Coronary artery (tissue), 2 donors: ENCODE results near the gene MFN2.

Source experiments
- DNase-seq: peaks from one replicate; pipeline ENCODE4 v3.0.0-alpha.2; 2017; ENCODE audit warnings: low spot score
- H3K27ac ChIP-seq, 2 donors: fragments of 200-600 bp; sonication (generic); one replicate each; pipeline ENCODE4 v1.5.1; 2016 to 2019
- H3K4me3 ChIP-seq: fragments of 200-600 bp; sonication (generic); 2 replicates; pipeline ENCODE4 v1.5.1; 2016; ENCODE audit warnings: mild to moderate bottlenecking, moderate library complexity
- CTCF ChIP-seq: fragments of 200-600 bp; sonication (generic); IDR thresholded peaks from one replicate; pipeline ENCODE4 v1.5.1; 2019; ENCODE audit warnings: antibody characterized with exemption

Gene MFN2

GRCh38 chr1:12021616-12022015 lies 41.4 kb downstream of the MFN2 start:
- no peak for DNase-seq
- no peak overlapping the region for H3K4me3 ChIP-seq
- no peak overlapping the region for H3K27ac ChIP-seq
- TF ChIP-seq CTCF = no peak

GRCh38 chr1:12022036-12022435 lies 41.8 kb downstream of the MFN2 start:
- no peak for TF ChIP-seq CTCF
- H3K4me3 ChIP-seq = no peak overlapping the region
- no peak overlapping the region for H3K27ac ChIP-seq
- DNase-seq = no peak

- no peak for DNase-seq
- Histone ChIP-seq H3K4me3 (no peak overlapping the region), H3K27ac (no peak overlapping the region)
- TF ChIP-seq CTCF = no peak
These were observed 46.3 kb downstream of the MFN2 start for GRCh38 chr1:12026586-12026985.

GRCh38 chr1:12028248-12028647 lies 48.0 kb downstream of the MFN2 start:
- TF ChIP-seq CTCF = no peak
- no peak for DNase-seq
- H3K27ac ChIP-seq = no peak overlapping the region
- H3K4me3 ChIP-seq = no peak overlapping the region

GRCh38 chr1:12028957-12029511 lies 48.8 kb downstream of the MFN2 start:
- no peak for DNase-seq
- Histone ChIP-seq H3K27ac (no peak overlapping the region), H3K4me3 (no peak overlapping the region)
- no peak for TF ChIP-seq CTCF

- TF ChIP-seq CTCF = no peak
- Histone ChIP-seq H3K27ac (no peak overlapping the region), H3K4me3 (no peak overlapping the region)
- DNase-seq = no peak
These were observed 49.6 kb downstream of the MFN2 start for GRCh38 chr1:12029720-12030339.
